Kasumi-1 (cell line): ENCODE measurements around the gene PKNOX2.
A peak's percentile ranks its signal among the peaks of the same experiment; 100 is the strongest.

Source experiments
- DNase-seq, 2 experiments: peaks; one replicate each; lab custom pipeline; 2025; lab: John Stamatoyannopoulos, UW

Gene PKNOX2

GRCh38 chr11:125410091-125410490 lies 245.5 kb downstream of the PKNOX2 start:
- DNase-seq: no peak

DNA sequence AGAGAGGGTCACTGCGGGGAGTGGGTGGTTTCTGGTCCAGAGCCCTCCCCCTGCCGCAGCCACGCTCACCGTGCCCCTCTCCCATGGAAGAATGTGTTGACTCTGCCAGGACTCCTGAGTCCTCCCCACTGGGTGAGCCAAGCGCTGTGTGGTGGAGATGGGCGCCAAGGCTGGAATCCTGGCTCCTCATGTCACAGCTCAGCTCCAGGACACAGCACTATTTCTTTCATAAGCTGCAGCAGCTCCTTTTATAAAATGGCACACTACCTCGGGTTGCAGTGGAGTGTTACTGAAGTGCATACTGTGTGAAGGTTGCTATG lies 247.6 kb downstream of the PKNOX2 start:
- DNase-seq: no peak

DNA sequence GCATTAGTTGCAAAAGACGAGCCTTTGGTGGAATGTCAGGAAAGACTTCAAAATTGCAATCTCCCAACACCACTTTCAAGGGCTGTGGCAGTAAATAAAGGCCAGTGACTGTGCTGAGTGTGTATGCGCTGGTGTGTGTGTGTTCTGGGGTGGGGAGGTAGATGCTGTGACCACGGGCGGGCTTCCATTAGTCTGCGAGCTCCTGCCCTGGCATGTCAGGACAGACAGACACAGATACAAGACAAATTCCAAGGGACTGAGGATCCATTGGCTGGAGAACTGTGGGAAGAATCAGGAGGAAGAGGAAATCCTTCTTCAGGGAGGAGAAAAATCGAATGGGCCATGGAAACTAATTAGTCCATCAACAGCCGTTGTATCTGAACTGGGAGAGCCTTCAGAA lies 248.0 kb downstream of the PKNOX2 start:
- DNase-seq: no peak

DNA sequence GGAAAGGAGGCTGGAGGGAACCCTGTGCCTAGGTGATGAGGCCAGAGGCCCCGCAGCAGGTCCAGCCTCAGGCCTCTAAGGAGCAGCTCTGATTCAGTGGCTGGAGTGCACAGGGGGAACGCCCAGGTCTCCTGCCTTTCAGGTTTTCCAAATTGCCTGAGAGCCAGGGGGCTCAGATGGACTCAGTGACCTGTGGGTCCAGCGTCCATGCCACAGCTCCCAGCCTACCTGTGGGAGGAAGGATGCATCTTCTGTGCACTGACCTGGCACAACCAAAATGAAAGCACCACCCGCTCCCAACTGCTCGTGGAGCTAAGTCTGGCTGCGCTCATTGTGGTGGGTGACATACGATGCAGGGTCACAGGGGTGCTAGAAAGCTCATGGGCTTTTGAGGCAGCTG lies 248.7 kb downstream of the PKNOX2 start:
- DNase-seq: no peak

DNA sequence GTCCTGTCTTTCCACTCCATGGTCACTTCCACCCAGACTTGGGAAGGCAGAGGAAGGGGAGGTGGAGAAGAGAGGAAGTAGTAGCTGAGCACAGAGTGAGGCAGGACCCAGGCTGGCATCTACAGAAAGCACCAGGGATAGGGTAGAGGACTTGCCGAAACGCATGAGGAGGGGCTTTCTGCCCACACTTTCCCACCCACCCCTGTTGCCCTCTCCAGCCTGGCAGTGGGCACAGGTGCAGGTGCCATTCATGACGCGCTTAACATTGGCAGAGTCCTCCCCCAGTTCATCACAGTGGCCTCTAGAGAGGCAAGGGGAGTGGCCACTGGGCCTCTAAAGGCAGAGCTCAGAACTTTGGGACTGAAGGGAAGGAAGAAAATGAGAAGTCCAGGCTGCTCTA lies 249.6 kb downstream of the PKNOX2 start:
- no peak for DNase-seq

- DNase-seq: no peak
These were observed 252.7 kb downstream of the PKNOX2 start for GRCh38 chr11:125416981-125417935.

DNA sequence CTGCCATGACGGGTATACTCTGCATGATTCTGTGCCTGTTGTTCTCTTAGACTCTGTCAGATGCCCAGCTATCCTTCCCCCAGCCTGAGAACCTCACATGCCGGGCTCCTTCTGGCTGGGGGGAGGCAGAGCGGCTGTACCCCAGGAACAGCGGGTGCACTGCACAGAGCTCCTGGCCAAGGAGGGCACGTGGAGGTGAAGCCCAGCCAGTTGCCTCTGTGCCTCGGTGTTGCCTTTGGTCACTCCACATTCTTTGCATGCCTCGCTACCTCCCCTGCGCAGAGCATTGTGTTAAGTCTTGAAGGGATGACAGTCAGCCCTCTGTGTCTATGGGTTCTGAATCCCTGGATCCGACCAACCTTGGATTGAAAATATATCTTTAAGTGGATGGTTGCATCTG lies 253.8 kb downstream of the PKNOX2 start:
- DNase-seq: no peak

DNA sequence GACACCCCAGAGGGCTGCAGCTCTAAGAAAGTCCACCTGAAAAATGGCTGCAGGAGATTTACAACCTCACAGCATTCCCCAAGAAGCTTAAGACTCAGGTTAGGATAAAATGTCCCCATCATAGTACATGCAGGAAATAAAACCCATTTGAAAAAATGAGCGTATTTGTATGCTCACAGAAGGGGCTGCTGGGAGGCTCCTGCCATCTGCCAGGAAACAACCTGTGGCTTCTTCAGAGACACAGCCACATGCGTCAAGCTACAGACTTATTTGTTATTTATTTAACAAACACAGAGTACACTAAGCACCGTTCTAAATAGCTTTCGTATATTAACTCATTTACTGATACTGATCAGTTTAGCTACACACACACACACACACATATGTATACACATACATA lies 258.1 kb downstream of the PKNOX2 start:
- DNase-seq: no peak

DNA sequence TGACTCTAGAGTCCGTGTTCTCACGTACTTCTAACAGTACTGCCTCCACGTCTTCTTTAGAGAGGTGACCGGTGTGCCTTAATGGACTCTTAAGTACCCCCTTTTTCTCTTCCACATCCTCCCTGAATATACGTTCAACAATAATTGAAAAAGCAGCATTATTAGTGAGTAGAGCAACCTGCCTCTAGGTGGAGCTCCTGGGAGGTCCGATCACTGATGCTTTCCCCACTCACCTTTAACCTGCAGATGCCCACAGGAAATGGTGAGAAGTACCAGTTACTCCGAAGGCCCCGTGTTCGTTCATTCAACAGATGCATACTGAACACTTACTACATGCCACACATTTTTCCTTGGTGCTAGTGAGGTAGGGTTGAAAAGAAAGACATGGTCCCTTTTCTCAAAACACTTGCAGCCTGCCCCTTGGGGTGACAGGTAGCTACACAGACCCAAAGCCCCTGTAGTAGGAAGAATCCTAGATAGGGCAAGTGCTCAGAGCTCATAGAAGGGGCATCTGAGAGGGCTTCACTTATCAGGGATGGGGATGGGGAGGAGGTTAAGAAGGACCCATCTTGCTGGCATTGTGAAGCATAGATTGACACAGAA lies 258.8 kb downstream of the PKNOX2 start:
- peak in 1 of 2 experiments; percentile 8 for DNase-seq

GRCh38 chr11:125425601-125426000 lies 261.1 kb downstream of the PKNOX2 start:
- DNase-seq: no peak

DNA sequence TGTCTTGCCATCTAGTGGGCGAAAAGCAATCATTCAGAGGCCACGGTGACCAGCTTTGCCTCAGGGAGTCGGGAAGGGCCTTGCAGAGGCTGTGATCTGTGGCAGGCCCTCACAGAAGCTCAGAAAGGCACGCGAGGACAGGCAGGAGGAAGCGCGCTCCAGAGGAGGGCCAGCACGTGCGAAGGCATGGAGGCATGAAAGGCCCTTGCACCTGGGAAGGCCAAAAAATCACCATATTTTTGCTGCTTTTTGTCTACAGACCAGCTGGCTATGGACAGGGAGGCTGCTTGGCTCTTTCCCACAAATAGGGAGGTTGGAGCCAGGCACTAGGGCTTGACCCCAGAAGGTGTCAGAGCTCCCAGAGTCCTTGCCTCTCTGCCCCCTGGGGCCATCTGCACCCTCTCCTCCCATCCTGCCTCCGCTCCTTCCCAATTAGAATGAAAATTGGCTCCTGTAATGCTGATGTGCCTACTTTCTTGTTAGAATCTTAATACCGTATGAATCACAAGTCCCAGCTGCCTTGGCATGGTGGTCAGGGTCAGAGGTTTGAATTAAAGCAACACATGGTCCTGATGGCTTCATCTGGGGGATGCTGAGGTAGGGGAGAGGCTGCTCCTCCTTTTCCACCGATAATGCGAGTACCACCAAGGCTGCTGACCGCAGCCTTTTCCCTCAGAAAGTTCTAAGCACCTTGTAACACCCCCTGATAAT lies 262.4 kb downstream of the PKNOX2 start:
- no peak for DNase-seq

DNA sequence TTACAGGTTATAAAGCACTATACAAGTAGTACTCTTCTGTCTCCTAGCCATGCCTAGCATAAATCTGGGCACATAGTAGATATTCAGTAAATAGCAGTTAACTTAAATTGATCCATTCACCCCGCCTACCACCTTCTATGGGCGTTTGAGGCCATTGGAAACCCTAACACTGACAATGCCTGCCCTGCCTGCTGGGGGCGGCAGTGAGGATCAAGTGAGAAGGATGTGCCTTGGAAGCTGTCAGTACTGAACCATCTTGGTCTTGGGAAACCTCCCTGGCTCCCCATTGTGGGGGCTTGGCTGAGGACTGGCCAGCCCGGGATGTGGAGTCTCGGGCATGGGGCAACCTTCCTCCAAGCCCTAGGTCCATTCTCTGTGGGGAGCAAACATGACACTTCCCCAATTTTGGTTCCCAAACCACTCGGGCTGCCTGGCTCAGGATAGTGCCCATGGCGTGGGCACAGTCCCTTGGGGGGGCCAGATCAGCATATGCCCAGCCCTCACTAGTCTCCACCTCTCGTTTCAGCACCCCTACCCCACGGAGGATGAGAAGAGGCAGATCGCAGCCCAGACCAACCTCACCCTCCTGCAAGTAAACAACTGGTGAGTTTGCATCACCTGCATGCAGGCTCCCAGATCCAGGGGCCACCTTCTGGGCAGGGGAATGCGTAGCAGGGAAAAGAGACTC lies 264.1 kb downstream of the PKNOX2 start:
- peak in 1 of 2 experiments; percentile 2 for DNase-seq

DNA sequence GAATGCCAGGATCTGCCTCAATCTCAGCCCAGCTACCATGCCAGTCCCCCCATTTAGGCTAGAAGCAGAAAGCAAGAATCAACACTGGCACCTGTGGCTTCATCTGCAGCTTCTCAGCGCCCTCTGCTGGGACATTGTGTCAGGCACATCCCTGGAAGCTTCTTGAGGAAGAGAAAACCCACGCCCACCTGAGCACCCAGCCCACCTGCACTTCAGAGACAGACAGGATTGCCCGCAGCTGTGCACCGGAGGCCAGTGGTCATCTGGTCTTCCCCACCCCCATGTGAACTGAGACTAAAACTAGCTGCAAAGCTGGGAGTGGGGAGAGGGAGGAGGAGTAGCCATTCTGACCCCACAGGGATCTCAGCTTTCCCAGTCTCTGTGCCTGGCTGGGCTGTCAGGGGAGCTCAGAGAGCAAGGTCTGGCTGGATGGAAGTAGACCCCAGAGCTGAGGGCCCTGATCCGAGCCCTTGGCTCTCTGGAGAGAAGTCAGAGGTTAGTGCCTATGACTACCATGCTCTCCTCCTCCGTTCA lies 264.7 kb downstream of the PKNOX2 start:
- peak; percentile 13 to 23 for DNase-seq

GRCh38 chr11:125429807-125430678 lies 265.5 kb downstream of the PKNOX2 start:
- DNase-seq: no peak

GRCh38 chr11:125431009-125431408 lies 266.5 kb downstream of the PKNOX2 start:
- DNase-seq: no peak

GRCh38 chr11:125431481-125431880 lies 266.9 kb downstream of the PKNOX2 start:
- no peak for DNase-seq

DNA sequence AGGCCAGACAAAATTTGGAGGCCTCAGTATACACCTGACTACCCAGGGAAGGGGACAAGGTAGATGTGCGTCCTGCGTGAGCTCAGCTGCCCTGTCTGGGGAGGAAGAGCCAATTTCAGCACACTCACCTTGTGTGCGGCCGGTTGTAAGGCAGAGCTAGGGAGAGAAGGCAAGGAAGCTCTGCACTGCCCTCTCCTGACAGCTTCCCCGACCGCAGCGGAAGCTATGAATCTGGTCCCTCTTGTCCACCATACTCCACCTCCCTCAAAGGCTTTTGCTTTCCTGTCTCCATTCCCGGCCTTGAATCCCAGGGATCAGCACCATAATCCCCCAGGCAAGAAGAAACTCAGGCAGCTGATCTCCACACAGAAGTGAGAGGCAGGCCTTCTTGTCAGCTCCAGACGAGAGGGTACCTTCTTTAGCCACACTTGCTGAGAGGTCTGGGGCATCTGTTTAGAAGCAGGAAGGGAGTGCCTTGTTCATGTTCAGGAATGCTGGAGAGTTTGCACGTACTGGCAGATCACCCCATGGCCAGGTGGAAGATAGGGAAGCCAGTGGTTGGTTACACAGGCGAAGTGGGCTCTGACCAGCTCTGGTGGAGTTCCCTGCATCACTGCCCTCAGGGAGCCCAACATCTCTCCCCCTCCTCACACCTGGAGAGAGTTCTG lies 269.0 kb downstream of the PKNOX2 start:
- peak; percentile 31 to 33 for DNase-seq

GRCh38 chr11:125435461-125436238 lies 271.1 kb downstream of the PKNOX2 start:
- DNase-seq: no peak

- DNase-seq: no peak
These were observed 277.3 kb downstream of the PKNOX2 start for GRCh38 chr11:125441648-125442410.
